Kidney capillary endothelial cell (primary cell): ENCODE measurements around the gene NACC2.
A peak's percentile ranks its signal among the peaks of the same experiment; 100 is the strongest.

Experiments used
- DNase-seq: peaks from one replicate; pipeline ENCODE4 v3.0.0-alpha.2; 2018; ENCODE audit warnings: low spot score

The NACC2 gene

GRCh38 chr9:136055715-136056545 lies 39.2 kb downstream of the NACC2 start:
- no peak for DNase-seq

GRCh38 chr9:136054798-136055714 lies 40.0 kb downstream of the NACC2 start:
- no peak for DNase-seq

GRCh38 chr9:136054146-136054545 lies 40.9 kb downstream of the NACC2 start:
- DNase-seq, result no peak

GRCh38 chr9:136053757-136054142 lies 41.3 kb downstream of the NACC2 start:
- no peak for DNase-seq

GRCh38 chr9:136052991-136053756 lies 41.9 kb downstream of the NACC2 start:
- no peak for DNase-seq

- peak; percentile 14 for DNase-seq
Observed at GRCh38 chr9:136052472-136052880, 42.6 kb downstream of the NACC2 start.

GRCh38 chr9:136051837-136052471 lies 43.1 kb downstream of the NACC2 start:
- DNase-seq, result peak; percentile 93

GRCh38 chr9:136051453-136051836 lies 43.6 kb downstream of the NACC2 start:
- DNase-seq, result peak; percentile 20

- DNase-seq, result no peak
Observed at GRCh38 chr9:136050701-136051452, 44.2 kb downstream of the NACC2 start.

GRCh38 chr9:136050266-136050700 lies 44.8 kb downstream of the NACC2 start:
- no peak for DNase-seq

- DNase-seq, result no peak
Observed at GRCh38 chr9:136049491-136050265, 45.4 kb downstream of the NACC2 start.

GRCh38 chr9:136048560-136049411 lies 46.3 kb downstream of the NACC2 start:
- DNase-seq, result no peak

GRCh38 chr9:136047775-136048559 lies 47.1 kb downstream of the NACC2 start:
- no peak for DNase-seq

- no peak for DNase-seq
Observed at GRCh38 chr9:136047076-136047774, 47.9 kb downstream of the NACC2 start.

- DNase-seq, result no peak
Observed at GRCh38 chr9:136046554-136046920, 48.6 kb downstream of the NACC2 start.

GRCh38 chr9:136045595-136046553 lies 49.2 kb downstream of the NACC2 start:
- DNase-seq, result no peak
